SK-N-SH treated with all-trans-retinoic acid at 6 μM for 48 hours (cell line): Measurements from ENCODE around the gene TMEM116.
"Not testable (repeated sequence)": the region's sequence is repeated elsewhere in the genome, so short reads cannot be mapped to it uniquely, and the experiment has no call there.

Source experiments
- ATAC-seq: fragments of 200-7000 bp; cut with Tn5 transposase; 3 replicates; pipeline ENCODE4 v1.9.1; 2020; ENCODE audit warnings: mild to moderate bottlenecking, moderate library complexity
- ARNTL ChIP-seq: fragments of 450-650 bp; formaldehyde crosslinking; IDR thresholded peaks from 2 replicates; pipeline ENCODE4 v1.5.0; 2020; ENCODE audit warnings: low read depth, mild to moderate bottlenecking, moderate library complexity, borderline replicate concordance
- BACH2 ChIP-seq: fragments of 250-450 bp; sonication (Bioruptor Pico); IDR thresholded peaks from 2 replicates; pipeline ENCODE4 v1.9.0; 2021; ENCODE audit warnings: mild to moderate bottlenecking, borderline replicate concordance
- CSDC2 ChIP-seq: fragments of 250-450 bp; sonication (Bioruptor Pico); IDR thresholded peaks from 2 replicates; pipeline ENCODE4 v1.5.0; 2020; ENCODE audit warnings: mild to moderate bottlenecking, moderate library complexity
- ESRRG ChIP-seq: fragments of 250-450 bp; sonication (Bioruptor Pico); IDR thresholded peaks from 2 replicates; pipeline ENCODE4 v1.6.1; 2021; ENCODE audit warnings: mild to moderate bottlenecking
- GLIS3 ChIP-seq: fragments of 250-450 bp; sonication (Bioruptor Pico); IDR thresholded peaks from 2 replicates; pipeline ENCODE4 v1.5.0; 2020; ENCODE audit warnings: mild to moderate bottlenecking, moderate library complexity
- ISL1 ChIP-seq: fragments of 250-450 bp; sonication (Bioruptor Pico); IDR thresholded peaks from 2 replicates; pipeline ENCODE4 v2.1.2; 2022; ENCODE audit warnings: mild to moderate bottlenecking, moderate library complexity
- OSR1 ChIP-seq: fragments of 250-450 bp; sonication (Bioruptor Pico); IDR thresholded peaks from 2 replicates; pipeline ENCODE4 v1.8.0; 2022; ENCODE audit warnings: moderate library complexity, mild to moderate bottlenecking, inconsistent platforms
- PPARA ChIP-seq: fragments of 250-450 bp; sonication (Bioruptor Pico); IDR thresholded peaks from 2 replicates; pipeline ENCODE4 v1.5.0; 2020; ENCODE audit warnings: mild to moderate bottlenecking, borderline replicate concordance
- RARB ChIP-seq: fragments of 250-450 bp; sonication (Bioruptor Pico); IDR thresholded peaks from 2 replicates; pipeline ENCODE4 v1.8.0; 2021; ENCODE audit warnings: mild to moderate bottlenecking, moderate library complexity
- SNAI2 ChIP-seq: fragments of 250-450 bp; sonication (Bioruptor Pico); IDR thresholded peaks from 2 replicates; pipeline ENCODE4 v1.5.0; 2020; ENCODE audit warnings: mild to moderate bottlenecking, moderate library complexity
- TCF4 ChIP-seq: fragments of 250-450 bp; sonication (Bioruptor Pico); IDR thresholded peaks from 2 replicates; pipeline ENCODE4 v1.8.0; 2021; ENCODE audit warnings: mild to moderate bottlenecking, moderate library complexity, borderline replicate concordance
- TOX ChIP-seq: fragments of 250-450 bp; sonication (Bioruptor Pico); IDR thresholded peaks from 2 replicates; pipeline ENCODE4 v1.8.0; 2021; ENCODE audit warnings: mild to moderate bottlenecking, moderate library complexity, borderline replicate concordance
- ZC3H10 ChIP-seq: fragments of 250-450 bp; sonication (Bioruptor Pico); IDR thresholded peaks from 2 replicates; pipeline ENCODE4 v1.5.1; 2021; ENCODE audit warnings: mild to moderate bottlenecking, moderate library complexity
- ZFP3 ChIP-seq: fragments of 250-450 bp; sonication (Bioruptor Pico); IDR thresholded peaks from 2 replicates; pipeline ENCODE4 v1.5.0; 2020; ENCODE audit warnings: mild to moderate bottlenecking, moderate library complexity
- ZFP30 ChIP-seq: fragments of 450-650 bp; formaldehyde crosslinking; IDR thresholded peaks from 2 replicates; pipeline ENCODE4 v1.5.0; 2022; ENCODE audit warnings: mild to moderate bottlenecking, moderate library complexity
- ZNF565 ChIP-seq: fragments of 450-650 bp; formaldehyde crosslinking; conservative IDR thresholded peaks from 2 replicates; pipeline ENCODE4 v1.5.0; 2020; ENCODE audit warnings: low read depth, mild to moderate bottlenecking, moderate library complexity
- ZNF70 ChIP-seq: fragments of 450-650 bp; formaldehyde crosslinking; IDR thresholded peaks from 2 replicates; pipeline ENCODE4 v1.5.0; 2020; ENCODE audit warnings: mild to moderate bottlenecking, moderate library complexity
- ZNF8 ChIP-seq: fragments of 450-650 bp; formaldehyde crosslinking; IDR thresholded peaks from 2 replicates; pipeline ENCODE4 v1.5.0; 2020; ENCODE audit warnings: mild to moderate bottlenecking, moderate library complexity
- TF ChIP-seq, protein P1 (sequence below): fragments of 250-450 bp; sonication (Bioruptor Pico); IDR thresholded peaks from 2 replicates; pipeline ENCODE4 v1.5.0; 2020; ENCODE audit warnings: mild to moderate bottlenecking, moderate library complexity
- TF ChIP-seq, protein P2 (sequence below): fragments of 250-450 bp; sonication (Bioruptor Pico); IDR thresholded peaks from 2 replicates; pipeline ENCODE4 v1.8.0; 2020; ENCODE audit warnings: mild to moderate bottlenecking, moderate library complexity, borderline replicate concordance

Gene TMEM116

DNA sequence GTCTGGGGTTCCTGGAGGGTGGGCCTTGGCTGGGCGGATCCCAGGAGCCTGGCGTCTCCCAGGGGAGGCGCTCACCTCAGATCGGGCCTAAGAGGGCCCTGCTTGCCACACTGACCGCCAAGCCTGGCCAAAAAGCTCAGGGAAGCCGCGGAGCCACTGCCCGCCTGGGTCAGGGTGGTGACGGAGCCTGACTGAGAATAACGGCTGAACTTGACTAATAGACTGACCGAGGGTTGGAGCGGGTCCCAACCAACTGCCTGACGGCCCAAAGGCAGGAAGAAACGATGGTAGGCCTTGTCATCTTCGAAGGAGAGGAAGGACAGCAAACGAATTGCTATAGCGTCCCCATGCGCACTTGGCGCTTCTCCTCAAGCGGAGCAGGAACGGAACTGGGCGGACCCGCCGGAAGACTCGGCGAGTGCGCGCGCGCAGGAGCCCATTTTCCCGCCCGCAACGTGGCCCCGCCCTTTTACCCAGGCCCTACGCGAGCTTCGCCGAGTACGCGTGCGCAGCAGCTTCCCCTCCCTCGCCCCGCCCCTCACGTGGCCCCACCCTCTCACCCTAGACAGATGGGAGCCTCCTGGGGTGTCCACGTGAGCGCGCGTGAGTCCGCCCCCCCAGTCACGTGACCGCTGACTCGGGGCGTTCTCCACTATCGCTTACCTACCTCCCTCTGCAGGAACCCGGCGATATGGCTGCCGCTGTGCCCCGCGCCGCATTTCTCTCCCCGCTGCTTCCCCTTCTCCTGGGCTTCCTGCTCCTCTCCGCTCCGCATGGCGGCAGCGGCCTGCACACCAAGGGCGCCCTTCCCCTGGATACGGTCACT lies at the start of gene TMEM116, which contains the start of gene ERP29:
TMEM116 (minus strand) TSS at position 391 of the 826 bp plus-strand sequence. CDS start 7,895 bp downstream, outside the sequence.
ERP29 (plus strand) TSS at position 652 of the 826 bp plus-strand sequence; CDS start at position 692, 40 bp downstream.
- TF ChIP-seq, protein P1, sequence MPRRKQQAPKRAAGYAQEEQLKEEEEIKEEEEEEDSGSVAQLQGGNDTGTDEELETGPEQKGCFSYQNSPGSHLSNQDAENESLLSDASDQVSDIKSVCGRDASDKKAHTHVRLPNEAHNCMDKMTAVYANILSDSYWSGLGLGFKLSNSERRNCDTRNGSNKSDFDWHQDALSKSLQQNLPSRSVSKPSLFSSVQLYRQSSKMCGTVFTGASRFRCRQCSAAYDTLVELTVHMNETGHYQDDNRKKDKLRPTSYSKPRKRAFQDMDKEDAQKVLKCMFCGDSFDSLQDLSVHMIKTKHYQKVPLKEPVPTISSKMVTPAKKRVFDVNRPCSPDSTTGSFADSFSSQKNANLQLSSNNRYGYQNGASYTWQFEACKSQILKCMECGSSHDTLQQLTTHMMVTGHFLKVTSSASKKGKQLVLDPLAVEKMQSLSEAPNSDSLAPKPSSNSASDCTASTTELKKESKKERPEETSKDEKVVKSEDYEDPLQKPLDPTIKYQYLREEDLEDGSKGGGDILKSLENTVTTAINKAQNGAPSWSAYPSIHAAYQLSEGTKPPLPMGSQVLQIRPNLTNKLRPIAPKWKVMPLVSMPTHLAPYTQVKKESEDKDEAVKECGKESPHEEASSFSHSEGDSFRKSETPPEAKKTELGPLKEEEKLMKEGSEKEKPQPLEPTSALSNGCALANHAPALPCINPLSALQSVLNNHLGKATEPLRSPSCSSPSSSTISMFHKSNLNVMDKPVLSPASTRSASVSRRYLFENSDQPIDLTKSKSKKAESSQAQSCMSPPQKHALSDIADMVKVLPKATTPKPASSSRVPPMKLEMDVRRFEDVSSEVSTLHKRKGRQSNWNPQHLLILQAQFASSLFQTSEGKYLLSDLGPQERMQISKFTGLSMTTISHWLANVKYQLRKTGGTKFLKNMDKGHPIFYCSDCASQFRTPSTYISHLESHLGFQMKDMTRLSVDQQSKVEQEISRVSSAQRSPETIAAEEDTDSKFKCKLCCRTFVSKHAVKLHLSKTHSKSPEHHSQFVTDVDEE (CRISPR knock-in tag) = no peak; the same call in 1 of the 2 replicates
- no peak for TF ChIP-seq BACH2 (CRISPR knock-in tag)
- peak; percentile 39; the same call in 1 of the 2 replicates for TF ChIP-seq ZFP3 (CRISPR knock-in tag)
- TF ChIP-seq ARNTL (CRISPR knock-in tag) = peak; percentile 90
- peak; percentile 91 for ATAC-seq

DNA sequence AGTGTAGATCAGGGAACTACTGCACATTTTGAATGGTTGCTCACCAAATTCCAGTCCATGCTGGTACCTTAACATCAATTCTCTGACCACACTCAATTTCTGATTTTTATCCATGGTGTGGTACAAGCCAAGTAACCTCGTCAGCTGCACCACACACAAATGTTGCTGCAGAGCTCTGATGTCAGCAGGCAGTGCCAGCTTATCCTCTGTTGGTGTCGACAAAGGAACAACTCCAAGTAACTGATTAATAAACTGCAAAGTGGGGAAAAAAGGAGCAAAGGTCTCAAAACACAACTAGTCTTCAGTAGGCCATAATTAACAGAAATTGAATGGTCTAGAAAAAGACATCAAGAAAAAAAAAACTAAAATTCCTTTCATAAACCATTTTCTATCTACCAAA lies 48.2 kb upstream of the TMEM116 start:
- no peak for ATAC-seq
- TF ChIP-seq BACH2 (CRISPR knock-in tag) (no peak), ISL1 (CRISPR knock-in tag) (no peak), ZC3H10 (CRISPR knock-in tag) (no peak), TOX (CRISPR knock-in tag) (no peak), CSDC2 (CRISPR knock-in tag) (no peak)

DNA sequence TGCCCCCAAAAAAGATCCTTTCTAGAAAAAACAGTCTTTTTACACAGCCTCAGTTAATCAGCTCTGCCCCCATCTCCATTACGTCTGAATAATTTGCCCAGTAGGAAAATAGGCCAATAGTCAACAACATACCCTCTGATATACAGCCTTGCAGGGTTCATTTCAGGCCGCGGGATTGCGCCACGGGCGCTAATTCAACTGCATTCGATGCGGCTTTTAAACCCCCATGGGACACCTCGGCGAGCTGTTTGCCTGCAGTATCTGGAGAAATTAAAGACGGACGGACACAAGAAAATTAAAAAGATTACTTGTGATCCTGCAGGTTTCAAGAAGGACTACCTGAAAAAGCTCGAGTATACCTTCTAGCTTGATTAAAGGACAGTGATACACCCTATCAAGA lies 36.4 kb upstream of the TMEM116 start:
- ATAC-seq = no peak
- no peak for TF ChIP-seq OSR1 (CRISPR knock-in tag)
- TF ChIP-seq SNAI2 (CRISPR knock-in tag) = no peak

DNA sequence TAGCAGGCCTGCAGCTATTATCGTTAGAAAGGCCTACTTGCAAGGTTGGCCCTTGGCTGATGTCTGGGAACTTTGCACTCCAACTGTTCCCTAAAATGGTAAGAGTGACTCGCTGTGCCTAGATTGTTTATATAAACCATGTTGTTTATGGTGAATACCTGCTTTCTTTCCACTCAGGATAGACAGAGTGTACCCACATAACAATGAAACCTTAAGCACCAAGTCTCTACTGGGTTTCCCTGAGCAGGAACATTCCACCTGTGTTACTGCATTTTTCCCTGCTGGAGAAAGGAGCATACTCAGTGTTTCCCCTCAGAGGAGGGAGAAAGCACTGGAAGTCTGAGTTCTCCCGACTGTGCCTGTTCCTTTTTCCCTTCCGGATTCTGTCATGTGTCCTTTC lies 33.0 kb upstream of the TMEM116 start:
- no peak for ATAC-seq
- TF ChIP-seq, protein P2, sequence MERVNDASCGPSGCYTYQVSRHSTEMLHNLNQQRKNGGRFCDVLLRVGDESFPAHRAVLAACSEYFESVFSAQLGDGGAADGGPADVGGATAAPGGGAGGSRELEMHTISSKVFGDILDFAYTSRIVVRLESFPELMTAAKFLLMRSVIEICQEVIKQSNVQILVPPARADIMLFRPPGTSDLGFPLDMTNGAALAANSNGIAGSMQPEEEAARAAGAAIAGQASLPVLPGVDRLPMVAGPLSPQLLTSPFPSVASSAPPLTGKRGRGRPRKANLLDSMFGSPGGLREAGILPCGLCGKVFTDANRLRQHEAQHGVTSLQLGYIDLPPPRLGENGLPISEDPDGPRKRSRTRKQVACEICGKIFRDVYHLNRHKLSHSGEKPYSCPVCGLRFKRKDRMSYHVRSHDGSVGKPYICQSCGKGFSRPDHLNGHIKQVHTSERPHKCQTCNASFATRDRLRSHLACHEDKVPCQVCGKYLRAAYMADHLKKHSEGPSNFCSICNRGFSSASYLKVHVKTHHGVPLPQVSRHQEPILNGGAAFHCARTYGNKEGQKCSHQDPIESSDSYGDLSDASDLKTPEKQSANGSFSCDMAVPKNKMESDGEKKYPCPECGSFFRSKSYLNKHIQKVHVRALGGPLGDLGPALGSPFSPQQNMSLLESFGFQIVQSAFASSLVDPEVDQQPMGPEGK (CRISPR knock-in tag) = no peak
- TF ChIP-seq TCF4 (CRISPR knock-in tag) = no peak
- no peak for TF ChIP-seq ZNF565 (CRISPR knock-in tag)
- no peak for TF ChIP-seq ZFP3 (CRISPR knock-in tag)
- no peak for TF ChIP-seq ESRRG (CRISPR knock-in tag)

DNA sequence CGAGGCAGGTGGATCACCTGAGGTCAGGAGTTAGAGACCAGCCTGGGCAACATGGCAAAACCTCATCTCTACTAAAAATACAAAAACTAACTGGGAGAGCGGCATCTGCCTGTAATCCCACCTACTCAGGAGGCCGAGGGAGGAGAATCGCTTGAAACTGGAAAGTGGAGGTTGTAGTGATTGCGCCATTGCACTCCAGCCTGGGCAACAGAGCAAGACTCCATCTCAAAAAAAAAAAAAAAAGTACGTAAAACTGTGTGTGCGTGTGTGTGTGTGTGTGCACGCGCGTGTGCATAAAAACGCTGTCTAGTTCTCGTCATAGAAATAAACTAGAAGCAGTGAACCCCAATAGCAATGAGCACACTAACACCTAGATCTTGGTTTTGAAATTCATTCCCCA lies 23.6 kb upstream of the TMEM116 start:
- ATAC-seq = not testable (repeated sequence)

DNA sequence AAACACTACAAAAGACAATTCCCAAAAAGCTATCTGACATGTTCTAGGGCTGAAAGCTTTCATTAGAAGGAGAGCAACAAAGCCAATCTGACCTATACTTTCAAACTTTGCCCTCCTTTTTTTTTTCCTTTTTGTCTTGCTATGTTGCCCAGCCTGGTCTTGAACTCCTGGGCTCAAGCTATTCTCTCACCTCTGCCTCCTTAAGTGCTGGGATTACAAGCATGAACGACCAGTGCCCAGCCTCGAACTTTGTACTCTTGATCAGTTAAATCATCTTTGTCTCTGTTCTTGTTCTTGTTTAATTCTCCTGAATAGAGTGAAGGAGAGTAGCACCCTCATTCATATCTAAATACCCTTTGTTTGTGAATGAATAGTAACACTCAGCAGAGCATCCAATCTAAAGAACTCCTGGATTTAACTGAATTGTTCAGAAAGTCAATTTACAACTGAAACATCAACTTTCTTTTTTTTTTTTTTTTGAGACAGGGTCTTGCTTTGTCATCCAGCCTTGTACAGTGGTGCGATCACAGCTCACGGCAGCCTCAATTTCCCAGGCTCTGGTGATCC lies 22.3 kb upstream of the TMEM116 start:
- TF ChIP-seq ZFP3 (CRISPR knock-in tag) = no peak
- TF ChIP-seq GLIS3 (CRISPR knock-in tag) = no peak
- no peak for TF ChIP-seq ZNF8 (CRISPR knock-in tag)
- TF ChIP-seq BACH2 (CRISPR knock-in tag) = no peak
- TF ChIP-seq ZNF70 = no peak
- TF ChIP-seq RARB = no peak
- TF ChIP-seq SNAI2 (CRISPR knock-in tag) = no peak
- no peak for TF ChIP-seq CSDC2 (CRISPR knock-in tag)
- TF ChIP-seq PPARA (CRISPR knock-in tag) = no peak
- TF ChIP-seq ZFP30 (CRISPR knock-in tag) = no peak
- TF ChIP-seq ISL1 (CRISPR knock-in tag) = no peak
- no peak for TF ChIP-seq ARNTL (CRISPR knock-in tag)
- ATAC-seq = no peak
